OCI-LY7 (cell line): ENCODE results near the gene LRRC36. TPM values are rescaled to one million over a fixed set of nuclear protein-coding genes. Genes with fewer than 3 reads are reported as not detected.

Experiments
- BruUV-seq: library from RNA; stranded (reverse); fragments of 400-500 nt; replicated peaks from 2 replicates; lab custom pipeline; 2021; lab: Mats Ljungman, UMichigan
- CTCF ChIA-PET: fragments of 300-600 bp; sonication (Branson Sonifier 250); formaldehyde crosslinking; loops from one replicate; lab custom pipeline; 2022; ENCODE audit warnings: antibody characterized with exemption; ENCODE audit not compliant: unreplicated experiment; lab: Charles Lee
- POLR2A ChIA-PET: fragments of 300-600 bp; sonication (Branson Sonifier 250); formaldehyde crosslinking; loops from one replicate; lab custom pipeline; 2022; ENCODE audit warnings: antibody characterized with exemption; lab: Charles Lee
- DNase-seq: peaks from one replicate; pipeline ENCODE4 v3.0.0-alpha.2; 2015; ENCODE audit warnings: low spot score
- H2AFZ ChIP-seq: fragments of 200-600 bp; sonication (generic), shearing (Covaris generic); 2 replicates; pipeline ENCODE4 v1.6.1; 2014; ENCODE audit warnings: mild to moderate bottlenecking, antibody characterized with exemption, low read length, moderate library complexity
- H3K27ac ChIP-seq: fragments of 200-600 bp; sonication (generic); 2 replicates; pipeline ENCODE4 v1.5.1; 2014; ENCODE audit warnings: mixed run types, low read depth, mild to moderate bottlenecking, moderate library complexity, low read length, inconsistent platforms; ENCODE audit not compliant: poor library complexity, severe bottlenecking
- H3K36me3 ChIP-seq: fragments of 200-600 bp; sonication (generic); 2 replicates; pipeline ENCODE4 v1.6.1; 2014; ENCODE audit warnings: mild to moderate bottlenecking, antibody characterized with exemption, low read length, moderate library complexity, mixed read lengths; ENCODE audit not compliant: insufficient read depth
- H3K4me1 ChIP-seq: fragments of 200-600 bp; sonication (generic); 2 replicates; pipeline ENCODE4 v1.5.1; 2014; ENCODE audit warnings: mild to moderate bottlenecking, low read length; ENCODE audit not compliant: insufficient read depth, poor library complexity, severe bottlenecking
- H3K4me2 ChIP-seq: fragments of 200-600 bp; sonication (generic); 2 replicates; pipeline ENCODE4 v1.6.1; 2014; ENCODE audit warnings: mild to moderate bottlenecking, low read length
- H3K4me3 ChIP-seq: fragments of 200-600 bp; sonication (generic); 2 replicates; pipeline ENCODE4 v1.5.1; 2014; ENCODE audit warnings: mild to moderate bottlenecking, low read depth, low read length; ENCODE audit not compliant: poor library complexity, severe bottlenecking
- H3K79me2 ChIP-seq: fragments of 200-600 bp; sonication (generic); 2 replicates; pipeline ENCODE4 v1.6.1; 2016; ENCODE audit warnings: low read depth, mild to moderate bottlenecking, low read length, moderate library complexity, mixed read lengths; ENCODE audit not compliant: insufficient read depth
- H3K9me2 ChIP-seq: fragments of 200-600 bp; sonication (generic); 2 replicates; pipeline ENCODE4 v1.6.1; 2016; ENCODE audit warnings: mild to moderate bottlenecking, low read length, mixed read lengths; ENCODE audit not compliant: insufficient read depth
- H3K9me3 ChIP-seq: fragments of 200-600 bp; sonication (generic); 2 replicates; pipeline ENCODE4 v1.6.1; 2014; ENCODE audit warnings: mild to moderate bottlenecking, mixed run types, low read length, mixed read lengths
- H4K20me1 ChIP-seq: fragments of 200-600 bp; sonication (generic); 2 replicates; pipeline ENCODE4 v1.6.1; 2014; ENCODE audit warnings: mild to moderate bottlenecking, antibody characterized with exemption, low read length, moderate library complexity, mixed read lengths; ENCODE audit not compliant: insufficient read depth
- EZH2phosphoT487 ChIP-seq: fragments of 200-600 bp; sonication (generic); IDR thresholded peaks from 2 replicates; pipeline ENCODE4 v1.6.1; 2018; ENCODE audit warnings: low read depth, borderline replicate concordance, mild to moderate bottlenecking, mixed run types, antibody characterized with exemption, low read length, moderate library complexity, mixed read lengths
- intact Hi-C: fragments of 100-400 bp; cut with micrococcal nuclease; formaldehyde crosslinking; loops from one replicate; pipeline ENCODE4 v1.10.0; 2022; ENCODE audit not compliant: unreplicated experiment
- total RNA-seq, 2 experiments: library from RNA; depleted of rRNA in 1 of 2; stranded (reverse); fragments of >200 nt in 1 of 2; shearing (Covaris generic) in 1 of 2; gene quantifications; 2 replicates each; pipeline ENCODE4 v1.2.3, GENCODE V29; 2014 to 2022
- TF ChIP-seq, protein P1 (sequence below): fragments of 200-600 bp; sonication (generic); conservative IDR thresholded peaks from 2 replicates; pipeline ENCODE4 v1.5.1; 2014; ENCODE audit warnings: mild to moderate bottlenecking, antibody characterized with exemption, low read length, moderate library complexity, mixed read lengths

LRRC36 gene
- total RNA-seq, 2 experiments from 2014 or later = not detected

DNA sequence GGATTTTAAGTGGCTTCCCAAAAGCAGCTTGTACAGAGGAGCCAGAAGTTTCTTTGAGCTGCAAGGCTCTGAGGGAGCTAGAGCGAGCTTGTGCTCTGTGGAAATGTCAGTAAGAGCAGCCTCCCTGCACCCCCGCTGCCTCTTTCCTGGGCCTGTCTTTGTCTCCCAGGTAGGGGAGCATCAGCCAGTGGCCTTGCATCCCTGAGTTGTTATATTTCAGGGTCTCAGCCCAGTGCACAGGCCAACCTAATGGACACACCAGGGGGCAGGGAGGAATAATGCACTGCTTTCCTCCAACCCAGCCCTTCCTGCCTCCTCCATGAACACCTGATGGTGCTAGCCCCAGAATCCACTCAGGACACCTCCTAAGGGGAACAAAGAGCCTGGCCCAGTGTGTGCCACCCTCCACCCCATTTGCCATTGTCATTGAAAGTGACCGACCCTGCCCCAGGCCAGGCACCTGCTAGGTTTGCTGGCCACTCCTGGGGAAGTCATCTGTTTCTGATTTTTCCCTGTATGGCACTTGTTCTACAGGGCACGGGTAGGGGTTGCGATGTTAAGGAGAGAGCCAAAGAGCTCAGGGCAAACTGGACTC is 60.3 kb downstream of the LRRC36 start:
- Histone ChIP-seq H3K27ac (no peak overlapping the region), H3K4me2 (no peak overlapping the region), H4K20me1 (no peaks in the 10 kb centered on the region), H2AFZ (no peak overlapping the region), H3K36me3 (no peaks in the 10 kb centered on the region), H3K79me2 (no peaks in the 10 kb centered on the region), H3K4me1 (no peaks in the 10 kb centered on the region), H3K4me3 (no peak overlapping the region), H3K9me2 (no peaks in the 10 kb centered on the region), H3K9me3 (no peaks in the 10 kb centered on the region)
- DNase-seq = no peak
- no peak for TF ChIP-seq EZH2phosphoT487
- TF ChIP-seq, protein P1, sequence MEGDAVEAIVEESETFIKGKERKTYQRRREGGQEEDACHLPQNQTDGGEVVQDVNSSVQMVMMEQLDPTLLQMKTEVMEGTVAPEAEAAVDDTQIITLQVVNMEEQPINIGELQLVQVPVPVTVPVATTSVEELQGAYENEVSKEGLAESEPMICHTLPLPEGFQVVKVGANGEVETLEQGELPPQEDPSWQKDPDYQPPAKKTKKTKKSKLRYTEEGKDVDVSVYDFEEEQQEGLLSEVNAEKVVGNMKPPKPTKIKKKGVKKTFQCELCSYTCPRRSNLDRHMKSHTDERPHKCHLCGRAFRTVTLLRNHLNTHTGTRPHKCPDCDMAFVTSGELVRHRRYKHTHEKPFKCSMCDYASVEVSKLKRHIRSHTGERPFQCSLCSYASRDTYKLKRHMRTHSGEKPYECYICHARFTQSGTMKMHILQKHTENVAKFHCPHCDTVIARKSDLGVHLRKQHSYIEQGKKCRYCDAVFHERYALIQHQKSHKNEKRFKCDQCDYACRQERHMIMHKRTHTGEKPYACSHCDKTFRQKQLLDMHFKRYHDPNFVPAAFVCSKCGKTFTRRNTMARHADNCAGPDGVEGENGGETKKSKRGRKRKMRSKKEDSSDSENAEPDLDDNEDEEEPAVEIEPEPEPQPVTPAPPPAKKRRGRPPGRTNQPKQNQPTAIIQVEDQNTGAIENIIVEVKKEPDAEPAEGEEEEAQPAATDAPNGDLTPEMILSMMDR = no peak
- intact Hi-C loops = no loop called here
- BruUV-seq = no TSS peak
- ChIA-PET CTCF (no interaction called here), POLR2A (no interaction called here)

DNA sequence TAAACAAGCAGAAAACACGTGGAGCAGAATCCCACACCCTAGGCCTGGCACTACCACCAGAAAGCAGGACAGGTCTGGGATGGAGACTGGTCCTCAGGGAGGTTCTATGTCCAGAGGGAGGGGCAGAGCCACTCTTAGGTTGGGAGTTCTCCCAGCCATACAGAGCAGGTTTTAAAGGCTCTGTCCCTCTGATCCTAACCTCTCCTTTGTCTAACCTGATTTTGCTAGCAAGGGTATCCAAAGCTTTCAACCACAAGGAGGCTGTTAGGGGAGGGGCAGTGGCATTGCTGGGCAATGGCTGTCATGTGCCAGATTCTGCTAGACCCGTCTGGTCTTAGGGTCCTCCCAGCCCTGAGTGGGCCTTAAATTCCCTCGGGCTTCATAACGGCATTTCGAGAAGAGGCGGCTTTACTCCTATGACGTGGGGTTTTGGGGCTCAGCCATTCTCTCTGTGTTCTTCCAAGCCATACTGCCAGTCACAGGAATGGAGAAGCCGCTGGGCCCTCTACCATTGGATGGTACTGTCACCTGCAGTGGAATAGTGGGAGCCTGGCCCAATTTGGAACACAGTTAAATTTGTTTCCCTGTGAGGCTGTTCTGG is 61.0 kb downstream of the LRRC36 start:
- Histone ChIP-seq H3K4me2 (no peak overlapping the region), H3K79me2 (no peaks in the 10 kb centered on the region), H4K20me1 (no peaks in the 10 kb centered on the region), H3K4me1 (no peaks in the 10 kb centered on the region), H3K9me3 (no peaks in the 10 kb centered on the region), H3K9me2 (no peaks in the 10 kb centered on the region), H3K4me3 (no peak overlapping the region), H2AFZ (no peak overlapping the region), H3K27ac (no peak overlapping the region), H3K36me3 (no peaks in the 10 kb centered on the region)
- BruUV-seq = no TSS peak
- DNase-seq = no peak
- CTCF ChIA-PET = no interaction called here
- POLR2A ChIA-PET = no interaction called here
- TF ChIP-seq EZH2phosphoT487 = no peak
- TF ChIP-seq, protein P1 = no peak
- intact Hi-C loops = no loop called here

DNA sequence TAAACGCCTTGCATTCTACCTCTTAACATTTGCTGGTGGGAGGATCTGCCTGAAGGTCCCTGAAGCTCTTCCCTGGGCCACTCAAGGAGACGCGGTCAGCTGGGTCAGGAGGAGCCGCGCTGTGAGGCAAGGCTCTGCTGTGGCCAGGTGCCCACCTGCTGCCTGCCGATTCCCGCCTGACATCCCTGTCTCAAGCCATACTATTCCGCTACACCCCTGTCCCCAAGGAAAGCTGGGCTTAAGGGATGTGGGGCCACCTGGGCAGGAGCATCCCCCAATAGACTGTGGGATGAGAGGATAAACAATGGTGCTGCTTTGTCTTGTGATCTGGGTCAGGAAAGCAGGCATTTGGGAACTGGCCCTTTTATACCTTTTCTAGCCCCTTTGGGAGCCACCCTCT is 61.6 kb downstream of the LRRC36 start:
- no peak for DNase-seq
- H3K9me2 ChIP-seq = no peaks in the 10 kb centered on the region
- no peaks in the 10 kb centered on the region for H4K20me1 ChIP-seq
- no peaks in the 10 kb centered on the region for H3K79me2 ChIP-seq
- H3K4me3 ChIP-seq = no peak overlapping the region
- intact Hi-C loops = no loop called here
- no peak overlapping the region for H3K27ac ChIP-seq
- TF ChIP-seq EZH2phosphoT487 = no peak
- ChIA-PET POLR2A (interaction anchor here (0.6 to 0.9 kb wide), 3 partner anchors 9 to 52 kb away, joined by 3 to 6 read pairs (median 3); no protein-coding TSS in a partner anchor), CTCF (no interaction called here)
- H3K4me1 ChIP-seq = no peaks in the 10 kb centered on the region
- no peaks in the 10 kb centered on the region for H3K9me3 ChIP-seq
- no TSS peak for BruUV-seq
- no peak overlapping the region for H2AFZ ChIP-seq
- H3K4me2 ChIP-seq = no peak overlapping the region
- no peaks in the 10 kb centered on the region for H3K36me3 ChIP-seq
